ENCODE results near the gene LRRN1.

- TF ChIP-seq, protein P1, sequence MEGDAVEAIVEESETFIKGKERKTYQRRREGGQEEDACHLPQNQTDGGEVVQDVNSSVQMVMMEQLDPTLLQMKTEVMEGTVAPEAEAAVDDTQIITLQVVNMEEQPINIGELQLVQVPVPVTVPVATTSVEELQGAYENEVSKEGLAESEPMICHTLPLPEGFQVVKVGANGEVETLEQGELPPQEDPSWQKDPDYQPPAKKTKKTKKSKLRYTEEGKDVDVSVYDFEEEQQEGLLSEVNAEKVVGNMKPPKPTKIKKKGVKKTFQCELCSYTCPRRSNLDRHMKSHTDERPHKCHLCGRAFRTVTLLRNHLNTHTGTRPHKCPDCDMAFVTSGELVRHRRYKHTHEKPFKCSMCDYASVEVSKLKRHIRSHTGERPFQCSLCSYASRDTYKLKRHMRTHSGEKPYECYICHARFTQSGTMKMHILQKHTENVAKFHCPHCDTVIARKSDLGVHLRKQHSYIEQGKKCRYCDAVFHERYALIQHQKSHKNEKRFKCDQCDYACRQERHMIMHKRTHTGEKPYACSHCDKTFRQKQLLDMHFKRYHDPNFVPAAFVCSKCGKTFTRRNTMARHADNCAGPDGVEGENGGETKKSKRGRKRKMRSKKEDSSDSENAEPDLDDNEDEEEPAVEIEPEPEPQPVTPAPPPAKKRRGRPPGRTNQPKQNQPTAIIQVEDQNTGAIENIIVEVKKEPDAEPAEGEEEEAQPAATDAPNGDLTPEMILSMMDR (IDR thresholded peaks at IDR 0.05), result no peak
- TF ChIP-seq EP300 (IDR thresholded peaks at IDR 0.05) (no peak), POLR2A (IDR thresholded peaks at IDR 0.05) (no peak)
Observed at GRCh38 chr3:3783210-3783609, 16.0 kb upstream of the LRRN1 start.

Measured in tibial nerve (tissue), 4 donors.